CD8-positive, alpha-beta memory T cell (primary cell): Measurements from ENCODE around the gene FAM78B. TPM values are rescaled to one million over a fixed set of nuclear protein-coding genes. Genes with fewer than 3 reads are reported as not detected.

Experiments used
- CTCF ChIA-PET: fragments of 350-600 bp; sonication (Branson Sonifier 250); formaldehyde crosslinking; loops from one replicate; lab custom pipeline; 2021; ENCODE audit warnings: antibody characterized with exemption; lab: Charles Lee
- POLR2A ChIA-PET: fragments of 350-600 bp; sonication (Branson Sonifier 250); formaldehyde crosslinking; loops from one replicate; lab custom pipeline; 2021; ENCODE audit warnings: antibody characterized with exemption; lab: Charles Lee
- DNase-seq, 5 donors: peaks; one replicate each; pipeline versions ENCODE4 v3.0.0 to v3.0.0-alpha.2; 2020 to 2022; ENCODE audit warnings: mixed read lengths in 1 of 5
- H3K27ac ChIP-seq: one replicate; pipeline ENCODE4 v1.7.0; 2013; ENCODE audit warnings: low read depth, mild to moderate bottlenecking, low read length, moderate library complexity
- H3K27me3 ChIP-seq: 2 replicates; pipeline ENCODE4 v1.7.0; 2013; ENCODE audit warnings: low read length, mild to moderate bottlenecking; ENCODE audit not compliant: insufficient read depth, poor library complexity, severe bottlenecking
- H3K36me3 ChIP-seq: 2 replicates; pipeline ENCODE4 v1.7.0; 2013; ENCODE audit warnings: mild to moderate bottlenecking, low read length, moderate library complexity; ENCODE audit not compliant: insufficient read depth
- H3K4me1 ChIP-seq: 2 replicates; pipeline ENCODE4 v1.7.0; 2013; ENCODE audit warnings: mild to moderate bottlenecking, low read length, moderate library complexity; ENCODE audit not compliant: insufficient read depth
- H3K4me3 ChIP-seq: 2 replicates; pipeline ENCODE4 v1.7.0; 2013; ENCODE audit warnings: mild to moderate bottlenecking, low read length
- H3K9me3 ChIP-seq: 2 replicates; pipeline ENCODE4 v1.7.0; 2013; ENCODE audit warnings: mild to moderate bottlenecking, low read length
- H3K27ac Mint-ChIP-seq, 8 donors: one replicate each; pipeline ENCODE4 v1.8.0; 2020 to 2021; ENCODE audit warnings: mixed read lengths in 8 of 8, mild to moderate bottlenecking in 6 of 8, inconsistent platforms in 3 of 8, moderate library complexity in 3 of 8
- H3K27me3 Mint-ChIP-seq, 2 donors: one replicate each; pipeline ENCODE4 v1.8.0; 2020 to 2021; ENCODE audit warnings: mixed read lengths in 2 of 2, mild to moderate bottlenecking in 1 of 2, moderate library complexity in 1 of 2
- H3K36me3 Mint-ChIP-seq, 3 donors: one replicate each; pipeline ENCODE4 v1.8.0; 2020 to 2021; ENCODE audit warnings: mixed read lengths in 3 of 3, inconsistent platforms in 1 of 3, mild to moderate bottlenecking in 1 of 3
- H3K4me1 Mint-ChIP-seq, 3 donors: one replicate each; pipeline ENCODE4 v1.8.0; 2020 to 2021; ENCODE audit warnings: mixed read lengths in 3 of 3, inconsistent platforms in 1 of 3, mild to moderate bottlenecking in 1 of 3
- H3K4me3 Mint-ChIP-seq, 7 donors: one replicate each; pipeline ENCODE4 v1.8.0; 2020 to 2021; ENCODE audit warnings: mixed read lengths in 7 of 7, mild to moderate bottlenecking in 6 of 7, moderate library complexity in 4 of 7, inconsistent platforms in 2 of 7
- H3K9me3 Mint-ChIP-seq, 5 donors: one replicate each; pipeline ENCODE4 v1.8.0; 2020 to 2022; ENCODE audit warnings: mixed read lengths in 5 of 5, mild to moderate bottlenecking in 3 of 5, moderate library complexity in 2 of 5, inconsistent platforms in 1 of 5
- polyA plus RNA-seq: library from polyadenylated mRNA; unstranded; fragments of 300-500 nt; fragmentation: Illumina TruSeq; gene quantifications from one replicate; pipeline ENCODE4 v1.2.3, GENCODE V29; 2021
- total RNA-seq, 2 experiments: library from RNA; stranded (reverse); gene quantifications; one replicate each; pipeline ENCODE4 v1.2.3, GENCODE V29; 2021

The FAM78B gene
- total and polyA plus RNA-seq, 3 experiments from 2014 or later: 0.22 to 0.26 TPM; not detected in 1

DNA sequence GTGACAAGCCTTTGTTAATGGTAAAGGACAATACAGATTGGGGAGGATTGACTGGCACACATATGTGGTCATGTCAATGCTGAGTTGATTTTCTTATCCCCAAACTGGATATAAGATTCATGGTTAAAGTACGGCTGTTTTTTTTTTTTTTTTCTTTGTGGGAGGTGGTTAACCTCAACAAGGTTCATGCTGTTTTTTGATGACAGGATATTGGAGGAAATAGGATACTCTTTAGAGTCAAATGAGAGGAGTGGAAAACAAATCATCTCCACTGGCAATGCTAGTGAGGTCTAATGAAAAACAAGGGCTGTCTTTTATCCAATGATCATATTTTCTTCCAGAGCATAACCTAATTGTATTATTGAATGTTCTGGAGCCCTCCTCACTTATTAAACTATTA lies 140.2 kb downstream of the FAM78B start:
- Mint-ChIP-seq H3K9me3 (peaks cover 0 to 4% (median 2%) of the 10 kb centered on the region in 5 donors), H3K36me3 (no peaks in the 10 kb centered on the region), H3K4me3 (no peak overlapping the region), H3K27me3 (peaks cover 11 to 16% of the 10 kb centered on the region in 2 donors), H3K4me1 (no peaks in the 10 kb centered on the region), H3K27ac (no peak overlapping the region)
- no peak overlapping the region for H3K27ac ChIP-seq
- H3K4me1 ChIP-seq: no peaks in the 10 kb centered on the region
- no peaks in the 10 kb centered on the region for H3K27me3 ChIP-seq
- H3K36me3 ChIP-seq: no peaks in the 10 kb centered on the region
- DNase-seq: no peak
- POLR2A ChIA-PET: no interaction called here
- CTCF ChIA-PET: no interaction called here
- no peak overlapping the region for H3K4me3 ChIP-seq
- no peaks in the 10 kb centered on the region for H3K9me3 ChIP-seq

DNA sequence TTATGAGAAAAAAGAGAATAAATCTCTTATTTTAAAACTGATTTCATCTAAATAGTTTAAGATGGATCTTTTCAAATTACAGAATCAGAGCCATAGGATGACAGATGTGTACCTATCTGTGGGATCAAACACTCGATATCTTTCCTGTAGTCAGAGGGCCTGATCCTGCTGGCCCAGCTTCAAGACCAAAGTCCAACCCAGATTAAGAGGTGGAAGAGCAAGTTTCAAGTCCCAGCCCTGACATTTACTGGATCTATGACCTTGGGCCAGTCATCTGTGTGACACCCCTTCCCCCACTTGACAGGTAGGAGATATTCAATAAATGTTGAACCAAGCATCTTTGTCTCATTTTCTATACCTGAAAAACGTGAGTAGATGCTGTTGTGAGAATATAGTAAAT lies 140.7 kb downstream of the FAM78B start:
- no peak overlapping the region for H3K4me3 Mint-ChIP-seq
- CTCF ChIA-PET: no interaction called here

DNA sequence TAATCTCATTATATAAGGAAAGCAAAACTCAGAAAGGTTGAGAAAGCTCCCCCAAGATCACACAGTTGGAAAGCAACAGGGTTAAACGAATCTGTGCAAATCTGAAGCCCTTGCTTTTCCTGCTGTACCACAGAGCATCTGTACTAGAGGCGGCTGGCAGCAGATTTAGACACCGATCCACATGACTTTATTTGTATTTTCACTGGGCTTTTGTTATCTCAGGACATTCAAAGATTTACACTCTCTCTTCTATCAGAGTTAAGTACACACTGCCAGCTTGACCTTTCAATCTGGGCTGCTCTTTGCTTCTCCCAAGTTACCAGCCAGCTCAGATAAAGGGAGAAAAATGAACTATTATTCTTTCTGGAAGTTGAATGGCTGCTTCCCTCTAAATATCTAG lies 146.6 kb downstream of the FAM78B start:
- Histone ChIP-seq H3K4me3 (no peak overlapping the region), H3K27me3 (no peaks in the 10 kb centered on the region), H3K27ac (no peak overlapping the region), H3K4me1 (no peaks in the 10 kb centered on the region), H3K9me3 (no peaks in the 10 kb centered on the region), H3K36me3 (no peaks in the 10 kb centered on the region)
- Mint-ChIP-seq H3K4me1 (no peaks in the 10 kb centered on the region), H3K27me3 (peaks cover 4 to 15% of the 10 kb centered on the region in 2 donors), H3K36me3 (no peaks in the 10 kb centered on the region), H3K4me3 (no peak overlapping the region), H3K9me3 (peaks cover 0 to 4% (median 0%) of the 10 kb centered on the region in 5 donors), H3K27ac (no peak overlapping the region)
- POLR2A ChIA-PET: no interaction called here
- CTCF ChIA-PET: no interaction called here
- DNase-seq: no peak

More for the DNA sequence above, 140.7 kb downstream of the FAM78B start:
- DNase-seq: no peak
- no peaks in the 10 kb centered on the region for H3K9me3 ChIP-seq
- no peaks in the 10 kb centered on the region for H3K4me1 ChIP-seq
- no peaks in the 10 kb centered on the region for H3K36me3 ChIP-seq
- H3K36me3 Mint-ChIP-seq: no peaks in the 10 kb centered on the region
- H3K4me1 Mint-ChIP-seq: no peaks in the 10 kb centered on the region
- no peak overlapping the region for H3K27ac Mint-ChIP-seq
- no peak overlapping the region for H3K4me3 ChIP-seq
- H3K27me3 Mint-ChIP-seq: peaks cover 11 to 16% of the 10 kb centered on the region in 2 donors
- POLR2A ChIA-PET: no interaction called here
- no peak overlapping the region for H3K27ac ChIP-seq
- no peaks in the 10 kb centered on the region for H3K27me3 ChIP-seq
- peaks cover 0 to 4% (median under 1%) of the 10 kb centered on the region in 5 donors for H3K9me3 Mint-ChIP-seq
